ENCODE results near the gene ELAVL1. TPM values are rescaled to one million over a fixed set of nuclear protein-coding genes. Genes with fewer than 3 reads are reported as not detected.

ELAVL1 gene
- total RNA-seq, 1 experiment from 2014 or later, result 85.4 TPM

- Histone ChIP-seq H3K36me3 (replicated peaks; ENCODE audit: control insufficient read depth, insufficient read depth, low read length) (peaks cover 61% of the 10 kb centered on the region), H3K27me3 (ENCODE audit: control insufficient read depth, insufficient read depth, low read length) (no peaks in the 10 kb centered on the region), H3K4me3 (ENCODE audit: insufficient read depth, low read depth, low read length) (no peak overlapping the region)
- DNase-seq, result no peak
These were observed 19.9 kb downstream of the ELAVL1 start for GRCh38 chr19:7985481-7985911.

DNA sequence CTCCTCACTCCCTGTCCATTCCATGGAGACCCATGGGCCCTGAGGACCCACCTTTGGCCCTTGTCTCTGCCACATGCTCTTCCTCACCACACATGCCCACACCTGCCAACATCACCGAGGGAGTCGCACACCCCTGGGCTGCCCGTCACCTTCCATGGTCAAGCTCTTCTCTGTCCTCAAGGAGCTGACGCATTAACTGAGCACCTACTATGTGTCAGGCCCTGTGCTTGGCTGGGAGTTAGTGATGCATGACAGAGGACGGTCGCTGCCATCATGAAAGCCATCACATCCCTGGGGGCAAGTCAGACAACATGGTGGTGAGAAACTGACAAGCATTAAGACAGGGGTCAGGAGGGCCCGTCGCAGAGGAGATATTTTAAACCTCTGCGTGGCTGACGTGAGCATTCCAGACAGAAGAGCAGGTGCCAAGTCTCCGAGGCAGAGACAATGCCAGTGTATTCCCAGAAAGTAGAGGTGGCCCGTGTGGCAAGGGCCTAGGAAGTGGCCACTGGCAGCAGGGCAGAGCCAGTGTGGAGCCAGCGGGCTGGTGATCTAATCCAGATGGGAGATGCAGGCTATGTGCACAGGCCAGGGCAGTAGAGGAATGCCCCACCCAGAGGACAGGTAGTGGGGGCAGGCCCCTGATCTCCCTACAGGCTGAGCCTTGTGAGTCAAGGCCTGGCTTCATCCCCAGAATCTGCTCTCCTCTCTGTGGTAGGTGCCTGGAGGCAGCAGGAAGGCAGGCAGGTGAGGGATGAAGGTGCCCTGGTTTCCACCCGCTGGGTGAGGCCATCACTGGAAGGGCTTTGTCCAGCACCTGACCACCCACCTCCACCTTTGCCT is 21.2 kb downstream of the ELAVL1 start:
- no peaks in the 10 kb centered on the region for H3K27me3 ChIP-seq (ENCODE audit: control insufficient read depth, insufficient read depth, low read length)
- peaks cover 63% of the 10 kb centered on the region for H3K36me3 ChIP-seq (replicated peaks; ENCODE audit: control insufficient read depth, insufficient read depth, low read length)
- H3K4me3 ChIP-seq (ENCODE audit: insufficient read depth, low read depth, low read length), result no peak overlapping the region
- DNase-seq, result no peak

GRCh38 chr19:7983286-7983950 is 22.0 kb downstream of the ELAVL1 start:
- H3K4me3 ChIP-seq (ENCODE audit: insufficient read depth, low read depth, low read length), result no peak overlapping the region
- no peak for DNase-seq
- H3K27me3 ChIP-seq (ENCODE audit: control insufficient read depth, insufficient read depth, low read length), result no peaks in the 10 kb centered on the region
- peaks cover 57% of the 10 kb centered on the region for H3K36me3 ChIP-seq (replicated peaks; ENCODE audit: control insufficient read depth, insufficient read depth, low read length)

- H3K36me3 ChIP-seq (replicated peaks; ENCODE audit: control insufficient read depth, insufficient read depth, low read length), result peaks cover 53% of the 10 kb centered on the region
- DNase-seq, result no peak
- H3K27me3 ChIP-seq (ENCODE audit: control insufficient read depth, insufficient read depth, low read length), result no peaks in the 10 kb centered on the region
- no peak overlapping the region for H3K4me3 ChIP-seq (ENCODE audit: insufficient read depth, low read depth, low read length)
These were observed 22.8 kb downstream of the ELAVL1 start for GRCh38 chr19:7982651-7983099.

- Histone ChIP-seq H3K27me3 (ENCODE audit: control insufficient read depth, insufficient read depth, low read length) (no peaks in the 10 kb centered on the region), H3K4me3 (ENCODE audit: insufficient read depth, low read depth, low read length) (no peak overlapping the region), H3K36me3 (replicated peaks; ENCODE audit: control insufficient read depth, insufficient read depth, low read length) (peaks cover 55% of the 10 kb centered on the region)
- no peak for DNase-seq
These were observed 23.3 kb downstream of the ELAVL1 start for GRCh38 chr19:7982103-7982502.

DNA sequence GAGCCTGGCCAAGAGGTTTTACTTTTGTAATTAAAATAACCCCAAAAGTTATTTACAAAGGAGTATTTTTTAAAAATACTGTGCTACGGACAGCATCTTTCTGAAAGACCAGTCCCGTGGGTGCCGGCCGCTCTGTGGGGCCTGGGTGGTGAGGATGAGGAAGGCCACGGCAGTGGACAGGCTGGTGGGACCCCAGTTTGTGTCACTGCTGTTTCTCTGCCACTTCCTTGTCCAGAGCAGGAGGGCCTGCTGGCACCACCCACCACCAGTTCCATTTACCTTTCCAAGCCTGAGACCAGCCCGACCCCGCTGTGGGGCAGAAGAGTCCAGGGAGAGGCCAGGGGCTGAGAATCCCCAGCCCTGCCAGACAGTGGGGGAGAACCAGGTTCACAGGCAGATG is 23.8 kb downstream of the ELAVL1 start:
- Histone ChIP-seq H3K36me3 (replicated peaks; ENCODE audit: control insufficient read depth, insufficient read depth, low read length) (peaks cover 53% of the 10 kb centered on the region), H3K4me3 (ENCODE audit: insufficient read depth, low read depth, low read length) (no peak overlapping the region), H3K27me3 (ENCODE audit: control insufficient read depth, insufficient read depth, low read length) (no peaks in the 10 kb centered on the region)
- DNase-seq, result no peak

GRCh38 chr19:7981199-7981598 is 24.2 kb downstream of the ELAVL1 start:
- Histone ChIP-seq H3K4me3 (ENCODE audit: insufficient read depth, low read depth, low read length) (no peak overlapping the region), H3K36me3 (replicated peaks; ENCODE audit: control insufficient read depth, insufficient read depth, low read length) (peaks cover 52% of the 10 kb centered on the region), H3K27me3 (ENCODE audit: control insufficient read depth, insufficient read depth, low read length) (no peaks in the 10 kb centered on the region)
- DNase-seq, result no peak

DNA sequence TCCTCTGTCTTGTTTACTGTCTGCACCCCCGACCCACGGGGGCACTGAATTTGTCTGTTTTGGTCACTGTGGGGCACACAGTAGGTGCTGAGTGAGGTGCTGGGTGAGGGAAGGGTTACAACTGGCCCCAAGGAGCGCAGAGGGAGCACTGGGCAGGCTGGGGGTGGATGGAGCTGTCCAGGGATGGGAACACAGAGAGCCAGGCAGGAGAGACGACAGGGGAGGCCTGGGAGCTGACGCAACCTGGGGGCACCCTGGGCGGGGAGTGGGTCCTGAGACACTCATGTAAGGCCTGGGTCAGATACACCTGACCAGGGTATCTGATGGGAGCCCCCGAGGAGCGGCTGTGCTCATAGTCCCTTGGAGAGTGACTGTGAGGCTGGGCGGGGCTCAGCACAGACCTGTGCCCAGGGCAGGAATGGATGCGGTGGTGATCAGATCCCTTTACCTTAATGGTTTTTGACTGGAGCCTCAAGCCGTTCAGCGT is 24.8 kb downstream of the ELAVL1 start:
- no peak for DNase-seq
- no peaks in the 10 kb centered on the region for H3K27me3 ChIP-seq (ENCODE audit: control insufficient read depth, insufficient read depth, low read length)
- H3K4me3 ChIP-seq (ENCODE audit: insufficient read depth, low read depth, low read length), result no peak overlapping the region
- H3K36me3 ChIP-seq (replicated peaks; ENCODE audit: control insufficient read depth, insufficient read depth, low read length), result peaks cover 48% of the 10 kb centered on the region

- Histone ChIP-seq H3K36me3 (replicated peaks; ENCODE audit: control insufficient read depth, insufficient read depth, low read length) (peaks cover 46% of the 10 kb centered on the region), H3K27me3 (ENCODE audit: control insufficient read depth, insufficient read depth, low read length) (no peaks in the 10 kb centered on the region), H3K4me3 (ENCODE audit: insufficient read depth, low read depth, low read length) (no peak overlapping the region)
- no peak for DNase-seq
These were observed 25.3 kb downstream of the ELAVL1 start for GRCh38 chr19:7980168-7980567.

DNA sequence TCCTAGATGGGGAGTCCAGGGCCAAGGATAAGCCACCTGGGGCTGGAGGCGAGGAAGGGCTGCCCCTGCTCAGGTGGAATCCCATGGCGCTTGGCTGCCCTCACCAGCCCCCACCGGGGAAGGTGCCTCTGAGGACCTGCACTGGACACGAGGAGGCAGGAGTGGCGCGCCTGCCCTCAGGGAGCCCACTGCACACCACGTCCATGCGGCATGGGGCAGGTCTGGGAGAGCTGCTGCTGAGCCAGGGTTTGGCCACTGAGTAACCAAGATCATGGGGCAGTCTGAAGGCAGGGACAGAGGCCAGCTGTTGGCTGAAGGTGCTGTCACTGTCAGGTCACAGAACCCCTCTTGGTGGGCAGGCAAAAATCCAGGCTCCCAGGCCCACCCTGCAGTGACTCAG is 25.9 kb downstream of the ELAVL1 start:
- H3K36me3 ChIP-seq (replicated peaks; ENCODE audit: control insufficient read depth, insufficient read depth, low read length), result peaks cover 45% of the 10 kb centered on the region
- no peaks in the 10 kb centered on the region for H3K27me3 ChIP-seq (ENCODE audit: control insufficient read depth, insufficient read depth, low read length)
- no peak for DNase-seq
- no peak overlapping the region for H3K4me3 ChIP-seq (ENCODE audit: insufficient read depth, low read depth, low read length)

- Histone ChIP-seq H3K27me3 (ENCODE audit: control insufficient read depth, insufficient read depth, low read length) (no peaks in the 10 kb centered on the region), H3K4me3 (ENCODE audit: insufficient read depth, low read depth, low read length) (no peak overlapping the region), H3K36me3 (replicated peaks; ENCODE audit: control insufficient read depth, insufficient read depth, low read length) (peaks cover 44% of the 10 kb centered on the region)
- no peak for DNase-seq
These were observed 26.4 kb downstream of the ELAVL1 start for GRCh38 chr19:7979011-7979410.

DNA sequence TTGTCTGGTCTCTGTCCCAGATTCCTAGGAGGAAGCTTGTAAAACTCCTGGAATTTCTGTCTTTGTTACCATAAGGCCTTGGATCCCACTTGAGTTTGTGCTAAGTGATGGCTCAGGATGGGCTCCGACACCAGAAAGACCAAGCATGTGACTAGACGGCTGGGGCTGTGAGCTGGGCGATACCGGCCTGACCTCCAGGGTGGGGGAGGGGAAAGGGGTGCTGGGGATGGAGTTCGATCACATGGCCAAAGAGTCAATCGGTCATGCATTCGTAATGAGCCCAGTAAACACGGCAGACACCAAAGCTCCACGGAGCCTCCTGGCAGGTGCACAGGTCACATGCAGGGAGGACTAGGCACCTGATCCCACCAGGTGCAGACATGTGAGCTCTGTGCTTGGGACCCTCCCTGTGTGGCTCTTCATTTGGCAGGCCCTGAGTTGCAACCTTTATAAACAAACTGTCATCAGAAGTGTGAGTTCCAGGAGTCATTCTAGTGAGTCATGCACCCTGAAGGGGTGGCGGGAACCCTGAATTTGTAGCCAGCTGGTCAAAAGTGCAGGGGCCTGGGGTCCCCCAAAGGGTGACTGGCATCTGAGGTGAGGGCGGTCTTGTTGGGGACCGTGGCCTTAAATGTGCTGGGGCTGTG is 27.1 kb downstream of the ELAVL1 start:
- no peak overlapping the region for H3K4me3 ChIP-seq (ENCODE audit: insufficient read depth, low read depth, low read length)
- no peak for DNase-seq
- peaks cover 46% of the 10 kb centered on the region for H3K36me3 ChIP-seq (replicated peaks; ENCODE audit: control insufficient read depth, insufficient read depth, low read length)
- H3K27me3 ChIP-seq (ENCODE audit: control insufficient read depth, insufficient read depth, low read length), result no peaks in the 10 kb centered on the region

GRCh38 chr19:7977723-7978040 is 27.8 kb downstream of the ELAVL1 start:
- Histone ChIP-seq H3K4me3 (ENCODE audit: insufficient read depth, low read depth, low read length) (no peak overlapping the region), H3K27me3 (ENCODE audit: control insufficient read depth, insufficient read depth, low read length) (no peaks in the 10 kb centered on the region), H3K36me3 (replicated peaks; ENCODE audit: control insufficient read depth, insufficient read depth, low read length) (peaks cover 42% of the 10 kb centered on the region)
- DNase-seq, result no peak

- H3K27me3 ChIP-seq (ENCODE audit: control insufficient read depth, insufficient read depth, low read length), result no peaks in the 10 kb centered on the region
- peaks cover 42% of the 10 kb centered on the region for H3K36me3 ChIP-seq (replicated peaks; ENCODE audit: control insufficient read depth, insufficient read depth, low read length)
- H3K4me3 ChIP-seq (ENCODE audit: insufficient read depth, low read depth, low read length), result no peak overlapping the region
- DNase-seq, result no peak
These were observed 28.3 kb downstream of the ELAVL1 start for GRCh38 chr19:7977021-7977722.

Data from H7 (cell line).